NB4 (cell line): ENCODE measurements around the gene FSCN2.

ENCODE experiments used
- DNase-seq: peaks from one replicate; pipeline ENCODE4 v3.0.0; 2010; ENCODE audit warnings: low read depth
- H3K4me3 ChIP-seq: one replicate; pipeline ENCODE4 v1.5.1; 2011; ENCODE audit warnings: mild to moderate bottlenecking, low read depth, low read length, moderate library complexity
- MYC ChIP-seq: IDR thresholded peaks from 2 replicates; pipeline ENCODE4 v1.6.1; 2011; ENCODE audit warnings: low read depth, low read length
- POLR2A ChIP-seq: IDR thresholded peaks from 2 replicates; pipeline ENCODE4 v1.6.1; 2011; ENCODE audit warnings: mild to moderate bottlenecking; ENCODE audit not compliant: insufficient read length; ENCODE audit errors: extremely low read depth
- TF ChIP-seq, protein P1 (sequence below): IDR thresholded peaks from one replicate; pipeline ENCODE4 v1.5.1; 2012; ENCODE audit warnings: low read depth, low read length
- TF ChIP-seq, protein P2 (sequence below): IDR thresholded peaks from 2 replicates; pipeline ENCODE4 v1.6.1; 2011; ENCODE audit warnings: low read depth, low read length

Gene FSCN2

DNA sequence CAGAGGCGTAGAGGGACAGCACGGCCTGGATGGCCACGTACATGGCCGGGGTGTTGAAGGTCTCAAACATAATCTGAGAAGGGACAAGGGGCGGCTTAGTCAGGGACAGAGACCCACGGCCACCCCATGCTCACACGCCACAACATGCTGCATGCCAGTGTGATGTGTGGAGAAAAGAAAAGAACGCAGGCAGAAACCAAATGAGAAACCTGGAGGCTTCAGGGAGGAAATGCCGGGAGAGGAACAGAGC is 16.7 kb upstream of the FSCN2 start:
- H3K4me3 ChIP-seq = peak overlapping the region; percentile 69

DNA sequence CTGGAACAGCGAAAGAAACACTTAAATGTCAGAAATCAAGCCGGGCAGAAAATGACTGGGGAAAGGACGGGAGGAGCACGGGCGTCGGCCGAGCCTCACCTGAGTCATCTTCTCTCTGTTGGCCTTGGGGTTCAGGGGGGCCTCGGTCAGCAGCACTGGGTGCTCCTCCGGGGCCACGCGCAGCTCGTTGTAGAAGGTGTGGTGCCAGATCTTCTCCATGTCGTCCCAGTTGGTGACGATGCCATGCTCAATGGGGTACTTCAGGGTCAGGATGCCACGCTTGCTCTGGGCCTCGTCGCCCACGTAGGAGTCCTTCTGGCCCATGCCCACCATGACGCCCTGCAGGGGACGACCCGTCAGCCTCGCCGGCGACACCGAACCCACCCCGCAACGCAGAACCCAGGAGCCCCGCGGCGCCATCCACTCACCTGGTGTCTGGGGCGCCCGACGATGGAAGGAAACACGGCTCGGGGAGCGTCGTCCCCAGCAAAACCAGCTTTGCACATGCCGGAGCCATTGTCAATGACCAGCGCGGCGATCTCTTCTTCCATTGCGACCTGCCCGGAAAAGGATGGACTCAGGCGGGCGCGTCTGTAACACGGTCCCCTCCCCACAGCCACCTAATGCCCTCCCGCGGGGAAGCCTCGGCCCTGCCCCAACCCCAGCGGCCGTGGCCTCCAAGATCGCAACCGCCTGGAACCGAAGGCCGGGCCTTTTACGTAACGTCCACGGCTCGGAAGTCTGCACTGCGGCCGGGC is 16.2 kb upstream of the FSCN2 start:
- peak; percentile 38 for DNase-seq
- TF ChIP-seq POLR2A = no peak
- no peak for TF ChIP-seq MYC
- TF ChIP-seq, protein P1, sequence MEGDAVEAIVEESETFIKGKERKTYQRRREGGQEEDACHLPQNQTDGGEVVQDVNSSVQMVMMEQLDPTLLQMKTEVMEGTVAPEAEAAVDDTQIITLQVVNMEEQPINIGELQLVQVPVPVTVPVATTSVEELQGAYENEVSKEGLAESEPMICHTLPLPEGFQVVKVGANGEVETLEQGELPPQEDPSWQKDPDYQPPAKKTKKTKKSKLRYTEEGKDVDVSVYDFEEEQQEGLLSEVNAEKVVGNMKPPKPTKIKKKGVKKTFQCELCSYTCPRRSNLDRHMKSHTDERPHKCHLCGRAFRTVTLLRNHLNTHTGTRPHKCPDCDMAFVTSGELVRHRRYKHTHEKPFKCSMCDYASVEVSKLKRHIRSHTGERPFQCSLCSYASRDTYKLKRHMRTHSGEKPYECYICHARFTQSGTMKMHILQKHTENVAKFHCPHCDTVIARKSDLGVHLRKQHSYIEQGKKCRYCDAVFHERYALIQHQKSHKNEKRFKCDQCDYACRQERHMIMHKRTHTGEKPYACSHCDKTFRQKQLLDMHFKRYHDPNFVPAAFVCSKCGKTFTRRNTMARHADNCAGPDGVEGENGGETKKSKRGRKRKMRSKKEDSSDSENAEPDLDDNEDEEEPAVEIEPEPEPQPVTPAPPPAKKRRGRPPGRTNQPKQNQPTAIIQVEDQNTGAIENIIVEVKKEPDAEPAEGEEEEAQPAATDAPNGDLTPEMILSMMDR = no peak
- TF ChIP-seq, protein P2, sequence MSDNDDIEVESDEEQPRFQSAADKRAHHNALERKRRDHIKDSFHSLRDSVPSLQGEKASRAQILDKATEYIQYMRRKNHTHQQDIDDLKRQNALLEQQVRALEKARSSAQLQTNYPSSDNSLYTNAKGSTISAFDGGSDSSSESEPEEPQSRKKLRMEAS = no peak
- peak overlapping the region; percentile 69 for H3K4me3 ChIP-seq

More for the DNA sequence above, 16.7 kb upstream of the FSCN2 start:
- TF ChIP-seq MYC (no peak), POLR2A (no peak)
- TF ChIP-seq, protein P2 = no peak
- TF ChIP-seq, protein P1 = no peak
- DNase-seq = no peak

DNA sequence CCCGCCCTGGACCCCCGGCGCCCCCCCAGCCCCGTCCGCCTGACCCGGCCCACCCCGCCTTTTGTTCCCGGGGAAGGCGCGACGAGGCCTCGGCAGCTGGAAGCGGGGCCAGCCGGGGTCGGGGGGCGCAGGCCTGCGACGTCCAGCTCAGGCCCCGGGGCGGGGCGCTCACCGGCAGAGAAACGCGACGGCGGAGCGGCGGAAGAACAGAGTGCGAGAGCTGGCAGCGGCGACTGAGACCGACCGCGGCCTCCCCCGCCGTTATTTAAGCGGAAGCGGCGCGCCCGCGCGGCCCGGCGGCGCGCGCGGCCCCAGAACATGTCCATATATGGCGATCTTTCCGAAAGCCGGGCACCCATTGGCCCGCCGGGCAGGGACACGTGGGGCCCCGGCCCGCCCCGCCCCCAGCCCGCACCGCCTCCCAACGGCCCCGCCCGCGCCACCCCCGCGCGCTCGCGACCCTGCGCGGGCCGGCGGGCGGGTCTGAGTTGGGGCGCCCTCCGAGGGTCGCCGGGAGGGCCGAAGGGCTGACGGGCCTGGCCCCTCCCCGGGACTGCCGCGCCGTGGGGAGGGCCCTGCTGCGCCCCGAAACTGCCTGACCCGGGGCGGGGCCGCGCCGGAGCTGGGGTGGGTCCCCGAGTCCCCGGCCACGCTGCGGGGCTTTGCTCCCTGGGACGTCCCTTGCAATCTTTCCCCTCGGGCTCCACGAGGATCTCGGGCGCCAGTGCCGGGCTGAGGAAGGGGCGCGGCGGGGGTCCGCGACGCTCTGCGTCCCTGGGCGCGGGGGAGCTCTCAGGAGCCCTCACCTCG is 15.4 kb upstream of the FSCN2 start, which contains the start of gene ACTG1:
Gene ACTG1 (minus strand): TSS at position 238 of the 810 bp plus-strand sequence. CDS start 445 bp downstream, outside the sequence.
- DNase-seq = peak; percentile 89
- peak within 1 kb of the TSS; percentile 69 for H3K4me3 ChIP-seq
- TF ChIP-seq, protein P1 = no peak
- peak; percentile 96 for TF ChIP-seq POLR2A
- TF ChIP-seq, protein P2 = 0 out of 2 replicates have a peak, but pooled peaks have one; percentile 25

DNA sequence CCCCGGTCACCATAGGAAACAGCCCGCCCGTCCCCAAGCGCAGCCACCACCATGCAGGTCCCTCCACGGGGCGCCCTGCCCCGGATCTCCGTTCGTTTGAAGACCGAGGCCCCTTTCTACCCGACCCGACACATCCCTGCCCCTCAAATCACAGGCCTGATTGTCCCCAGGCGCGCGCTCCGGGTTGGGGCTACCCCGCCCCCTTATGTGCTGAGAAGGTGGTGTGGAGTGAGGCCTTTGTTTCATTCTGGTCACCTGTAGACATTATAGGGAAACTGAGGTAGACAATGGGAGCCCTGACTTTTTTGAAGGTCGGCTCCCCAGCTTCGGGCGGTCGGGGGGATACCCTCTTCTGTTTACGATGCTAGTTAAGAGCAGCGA is 14.8 kb upstream of the FSCN2 start:
- peak; percentile 73 for DNase-seq
- H3K4me3 ChIP-seq = peak overlapping the region; percentile 38
- TF ChIP-seq, protein P1 = no peak
- TF ChIP-seq, protein P2 = no peak
- TF ChIP-seq MYC (no peak), POLR2A (no peak)

DNA sequence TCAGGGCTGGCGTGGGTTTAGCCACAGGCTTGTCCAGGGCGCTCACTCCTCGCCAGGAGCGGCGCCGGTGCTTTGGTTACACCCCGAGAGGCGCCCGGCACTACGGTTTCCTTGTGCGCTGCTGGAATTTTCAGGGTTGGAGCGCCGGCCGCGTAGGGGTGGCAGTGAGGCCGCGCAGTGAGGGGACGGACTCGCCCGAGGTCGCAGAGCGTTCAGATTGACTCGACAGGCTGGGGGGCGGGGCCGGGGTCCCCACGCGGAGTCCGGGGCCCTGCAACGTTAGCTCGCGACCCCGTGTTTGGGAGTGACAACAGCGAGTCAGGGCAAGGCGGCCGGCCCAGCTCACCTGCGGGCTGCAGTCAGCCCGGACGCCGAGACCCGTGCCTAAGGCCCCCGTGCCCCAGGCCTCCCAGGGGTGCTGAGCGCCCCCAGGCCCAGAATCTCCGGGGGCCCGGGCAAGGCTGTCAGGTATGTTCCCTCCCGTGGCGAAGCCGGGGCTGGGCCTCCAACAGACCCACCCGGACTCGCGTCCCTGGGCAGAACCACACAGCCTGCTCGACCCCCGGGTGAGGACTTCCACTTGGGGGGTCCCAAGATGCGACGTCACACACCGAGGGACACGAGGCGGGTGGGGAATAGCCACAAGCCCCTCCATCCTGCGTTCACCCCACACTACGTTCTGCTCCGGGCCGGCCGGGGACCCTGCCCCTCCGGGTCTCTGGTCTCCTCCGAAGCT is 14.3 kb upstream of the FSCN2 start:
- TF ChIP-seq, protein P1 = no peak
- TF ChIP-seq MYC = no peak
- TF ChIP-seq, protein P2 = no peak
- TF ChIP-seq POLR2A = no peak
- peak overlapping the region; percentile 38 for H3K4me3 ChIP-seq
- DNase-seq = peak; percentile 66
